Activated effector memory CD4-positive, alpha-beta T cell treated with Interleukin-2 at 50 U/mL for 16 hours (primary cell): ENCODE results near the gene NUP88.

Source experiments
- DNase-seq: peaks from one replicate; pipeline ENCODE4 v3.0.0-alpha.2; 2020

Gene NUP88

GRCh38 chr17:5354310-5354709 is 65.2 kb downstream of the NUP88 start:
- no peak for DNase-seq

- DNase-seq, result no peak
These were observed 66.7 kb downstream of the NUP88 start for GRCh38 chr17:5352681-5353289.

- no peak for DNase-seq
These were observed 74.5 kb downstream of the NUP88 start for GRCh38 chr17:5344914-5345313.
